Effector CD4-positive, alpha-beta T cell (primary cell): ENCODE measurements around the gene LPGAT1.

Source experiments
- DNase-seq: peaks from one replicate; pipeline ENCODE4 v3.0.0-alpha.2; 2020

Gene LPGAT1

DNA sequence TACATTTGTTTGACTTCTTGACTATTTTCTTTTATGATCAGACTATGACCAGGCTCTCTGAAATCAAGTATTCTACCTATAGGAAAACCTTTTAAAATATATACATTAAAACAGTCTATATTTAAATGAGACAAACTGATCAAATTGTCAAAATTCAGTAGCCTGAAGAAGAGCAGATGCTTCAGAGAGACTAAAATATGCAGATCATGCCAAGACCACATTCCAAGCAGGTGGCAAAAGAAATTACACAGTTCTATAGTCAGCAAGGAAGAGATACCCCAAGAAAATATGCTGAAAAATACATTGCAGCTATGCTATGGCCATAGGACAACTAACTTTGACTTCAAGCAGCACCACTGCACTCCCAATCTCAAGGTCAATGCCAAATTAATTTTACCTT, 3.5 kb downstream of the LPGAT1 start:
- no peak for DNase-seq

GRCh38 chr1:211825980-211826379, 4.6 kb downstream of the LPGAT1 start:
- DNase-seq = no peak

DNA sequence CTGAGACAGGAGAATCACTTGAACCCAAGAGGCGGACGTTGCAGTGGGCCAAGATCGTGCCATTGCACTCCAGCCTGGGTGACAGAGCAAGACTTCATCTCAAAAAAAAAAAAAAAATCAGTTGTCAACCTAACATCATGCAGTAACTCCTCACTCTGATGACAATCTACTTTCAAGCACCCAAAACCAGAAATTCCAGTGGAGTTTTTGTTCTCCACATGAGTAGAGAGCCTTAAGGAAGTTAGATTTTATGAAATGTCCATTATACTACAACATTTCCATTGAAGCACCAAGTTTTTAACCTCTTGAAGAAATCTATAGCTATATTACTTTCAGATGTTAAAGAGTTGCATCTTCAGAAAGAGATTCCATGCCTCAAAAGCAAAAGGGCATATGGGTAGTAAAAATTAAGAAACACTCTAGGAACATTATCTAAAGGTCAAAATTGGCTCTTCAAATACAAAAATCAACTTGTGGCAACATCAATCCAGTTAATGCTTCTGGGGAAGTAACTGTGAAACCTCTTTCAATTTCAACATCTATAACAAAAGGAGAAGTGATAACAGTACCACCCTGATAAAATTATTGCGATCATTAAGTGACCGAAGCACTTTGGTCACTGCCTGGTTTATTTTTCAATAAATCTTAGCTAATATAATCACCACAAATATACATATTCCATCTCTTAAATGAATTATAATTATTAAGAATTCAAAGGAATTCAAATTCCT, 7.7 kb downstream of the LPGAT1 start:
- DNase-seq = no peak

DNA sequence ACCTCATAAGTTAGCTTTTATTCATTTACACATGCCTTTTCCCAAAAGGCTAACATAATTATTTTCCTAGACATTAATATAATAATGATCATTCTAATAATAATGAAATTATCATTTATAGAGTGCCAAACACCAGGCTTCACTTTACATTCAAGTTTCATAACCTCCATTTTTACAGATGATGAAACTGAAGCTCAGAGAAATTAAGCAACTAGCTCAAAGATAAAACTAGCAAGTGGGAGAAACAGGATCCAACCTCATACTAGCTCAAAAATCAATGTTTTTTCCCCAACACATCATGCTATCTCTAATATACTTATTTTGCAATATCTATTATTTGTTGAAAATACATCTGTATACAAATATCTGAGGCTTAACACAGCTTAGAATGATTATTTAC, 14.0 kb downstream of the LPGAT1 start:
- DNase-seq = no peak

- no peak for DNase-seq
These were observed 16.2 kb downstream of the LPGAT1 start for GRCh38 chr1:211814313-211814712.

DNA sequence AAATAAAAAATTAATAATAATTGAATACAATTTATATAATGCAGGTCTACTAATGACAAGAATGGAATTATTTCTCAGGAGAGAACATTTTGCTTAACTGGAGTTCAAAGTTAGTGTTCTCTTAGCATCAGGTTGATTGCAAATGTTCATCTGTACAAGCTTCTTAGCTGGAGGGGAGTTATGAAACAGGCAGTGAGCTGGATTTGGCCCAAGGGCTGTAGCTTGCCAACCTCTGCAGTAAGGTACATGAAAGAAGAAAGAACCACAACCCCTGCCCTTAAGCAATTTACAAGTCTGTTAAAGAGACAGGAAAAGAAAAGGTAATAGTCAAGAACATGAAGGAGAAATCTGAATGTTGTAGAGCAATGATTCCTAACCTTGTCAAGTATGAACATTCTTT, 17.0 kb downstream of the LPGAT1 start:
- DNase-seq = no peak

GRCh38 chr1:211812584-211812983, 18.0 kb downstream of the LPGAT1 start:
- DNase-seq = no peak

DNA sequence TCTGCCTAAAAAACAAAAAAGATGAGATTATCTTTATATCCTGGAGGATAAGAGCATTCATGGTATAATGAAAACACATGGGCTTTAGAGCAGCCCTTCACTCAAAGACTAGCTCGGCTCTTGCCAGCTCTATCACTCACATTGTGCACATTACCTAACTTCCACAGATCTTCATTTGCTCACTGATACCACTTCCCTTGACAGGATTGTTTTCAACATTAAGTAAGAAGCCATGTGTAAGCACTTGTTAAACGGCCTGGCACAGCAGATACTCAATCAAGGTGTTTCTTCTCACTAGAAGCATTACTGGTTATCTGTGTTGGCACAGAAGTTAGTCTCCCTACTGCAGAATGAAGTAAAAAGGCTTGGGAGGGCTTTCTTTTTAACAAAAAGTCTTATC, 18.7 kb downstream of the LPGAT1 start:
- no peak for DNase-seq

- DNase-seq = no peak
These were observed 19.4 kb downstream of the LPGAT1 start for GRCh38 chr1:211811126-211811525.

DNA sequence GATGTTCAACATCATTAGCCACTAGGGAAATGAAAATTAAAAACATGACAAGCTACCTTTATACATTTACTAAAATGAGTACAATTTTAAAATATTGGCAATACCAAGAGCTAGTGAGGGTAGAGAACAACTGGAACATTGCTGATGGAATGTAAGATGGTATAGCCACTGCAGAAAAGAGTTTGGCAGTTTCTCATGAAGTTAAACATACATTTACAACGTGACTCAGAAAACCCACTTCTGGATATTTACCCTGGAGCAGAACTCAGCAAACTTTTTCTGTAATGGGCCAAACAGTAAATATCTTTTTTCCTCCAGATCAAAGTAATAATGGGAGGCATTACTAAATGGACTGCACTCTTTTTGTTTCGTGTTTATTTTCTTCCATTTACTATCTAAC, 22.1 kb downstream of the LPGAT1 start:
- no peak for DNase-seq

- no peak for DNase-seq
These were observed 25.6 kb downstream of the LPGAT1 start for GRCh38 chr1:211804915-211805314.

- DNase-seq = no peak
These were observed 29.5 kb downstream of the LPGAT1 start for GRCh38 chr1:211800925-211801607.

DNA sequence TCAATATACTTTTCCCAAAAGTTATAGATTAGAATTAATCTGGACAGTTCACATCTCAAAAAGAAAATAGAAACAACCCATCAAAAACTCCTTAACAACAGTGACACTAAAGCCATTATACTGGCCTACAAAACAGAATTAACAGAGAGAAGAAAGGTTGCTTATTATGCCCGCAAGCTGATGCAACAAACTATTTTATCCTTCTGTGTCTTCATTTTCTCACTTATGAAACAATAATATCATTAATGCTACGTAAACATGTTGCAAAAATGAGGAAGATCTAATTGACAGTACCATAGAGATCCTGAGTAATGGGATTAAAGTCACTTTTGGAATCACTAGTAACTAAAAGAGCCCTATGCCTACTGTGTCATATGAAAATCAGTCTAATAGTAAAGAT, 32.6 kb downstream of the LPGAT1 start:
- DNase-seq = no peak

DNA sequence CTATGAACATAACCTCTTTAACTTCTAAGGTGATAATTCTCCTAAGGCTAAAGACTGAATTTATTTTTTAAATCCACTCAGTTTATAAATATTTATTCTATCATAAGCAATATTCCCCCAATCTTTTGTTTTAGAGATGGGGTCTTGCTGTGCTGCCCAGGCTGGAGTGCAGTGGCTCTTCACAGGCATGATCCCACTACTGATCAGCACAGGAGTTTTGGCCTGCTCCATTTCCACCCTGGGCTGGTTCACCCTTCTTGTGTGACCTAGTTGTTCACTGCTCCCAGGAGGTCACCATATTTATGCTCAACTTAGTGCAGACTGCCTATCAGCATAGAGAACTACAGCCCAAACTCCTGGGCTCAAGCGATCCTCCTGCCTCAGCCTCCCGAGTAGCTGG, 38.6 kb downstream of the LPGAT1 start:
- DNase-seq = no peak

DNA sequence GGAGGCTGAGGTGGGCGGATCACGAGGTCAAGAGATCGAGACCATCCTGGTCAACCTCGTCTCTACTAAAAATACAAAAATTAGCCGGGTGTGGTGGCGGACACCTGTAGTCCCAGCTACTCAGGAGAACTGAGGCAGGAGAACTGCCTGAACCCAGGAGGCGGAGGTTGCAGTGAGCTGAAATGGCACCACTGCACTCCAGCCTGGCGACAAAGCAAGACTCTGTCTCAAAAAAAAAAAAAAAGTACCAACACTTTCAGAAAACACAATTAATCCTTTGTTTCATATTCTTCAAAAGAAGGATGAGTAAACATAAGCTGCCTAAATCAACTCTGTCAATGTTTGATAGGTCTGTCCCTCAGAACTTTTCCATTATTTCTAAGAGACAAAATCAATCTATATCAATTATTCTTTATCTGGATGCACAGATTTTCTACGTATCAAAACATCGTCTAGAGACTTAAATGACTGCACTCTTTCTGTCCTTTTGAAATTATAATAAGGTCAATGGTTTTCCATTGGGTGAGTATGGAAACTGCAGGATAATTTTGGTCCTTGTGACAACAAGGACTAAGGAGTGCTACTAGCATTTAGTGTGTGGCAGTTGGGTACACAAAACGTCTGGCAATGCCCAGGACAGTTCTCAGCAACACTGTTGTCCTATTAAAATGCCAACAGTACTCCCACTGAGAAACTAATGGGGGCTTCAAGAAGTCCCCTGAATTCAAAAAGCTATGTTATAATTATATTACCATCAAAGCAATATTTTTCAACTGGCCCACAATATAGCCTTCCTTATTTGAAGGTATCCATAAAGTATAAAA, 40.7 kb downstream of the LPGAT1 start:
- no peak for DNase-seq

GRCh38 chr1:211788626-211789025, 41.9 kb downstream of the LPGAT1 start:
- no peak for DNase-seq

DNA sequence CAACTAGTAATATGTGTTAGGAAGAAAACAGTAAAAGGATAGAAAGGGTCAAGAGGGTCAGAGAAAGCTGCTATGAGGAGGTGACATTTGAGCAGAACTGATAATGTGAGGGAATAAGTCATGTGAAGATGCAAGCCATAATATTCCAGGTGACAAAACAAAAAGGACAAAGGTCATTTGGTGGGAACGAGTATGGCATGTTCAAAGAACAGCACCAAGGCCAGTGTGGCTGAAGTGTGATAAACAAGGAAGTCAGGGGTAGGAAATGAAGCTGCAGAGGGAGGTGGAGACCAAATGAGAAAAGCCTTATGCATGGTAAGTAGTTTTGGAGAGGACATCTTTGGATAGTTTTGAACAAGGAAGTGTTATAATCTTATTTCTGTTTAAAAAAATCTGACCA, 46.7 kb downstream of the LPGAT1 start:
- DNase-seq = no peak

- no peak for DNase-seq
These were observed 47.3 kb downstream of the LPGAT1 start for GRCh38 chr1:211783266-211783665.

DNA sequence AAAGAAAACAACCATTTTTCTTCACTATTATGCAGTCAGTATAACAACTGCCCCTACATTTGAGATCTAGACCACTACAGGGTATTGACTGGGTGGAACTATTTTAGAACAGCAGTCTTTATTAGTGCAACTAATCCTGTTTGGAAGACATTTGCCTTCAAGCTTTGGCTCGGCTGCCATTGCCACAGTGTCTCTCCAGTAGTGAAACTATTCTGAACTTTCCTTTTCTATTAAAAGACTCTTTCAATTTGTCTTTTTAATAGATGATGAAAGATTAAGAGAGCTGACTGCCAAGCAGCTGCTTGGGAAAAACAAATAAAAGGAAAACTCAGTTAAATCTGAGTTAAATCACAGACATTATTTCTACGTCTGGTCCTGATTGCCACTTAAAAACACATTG, 49.3 kb downstream of the LPGAT1 start:
- no peak for DNase-seq

DNA sequence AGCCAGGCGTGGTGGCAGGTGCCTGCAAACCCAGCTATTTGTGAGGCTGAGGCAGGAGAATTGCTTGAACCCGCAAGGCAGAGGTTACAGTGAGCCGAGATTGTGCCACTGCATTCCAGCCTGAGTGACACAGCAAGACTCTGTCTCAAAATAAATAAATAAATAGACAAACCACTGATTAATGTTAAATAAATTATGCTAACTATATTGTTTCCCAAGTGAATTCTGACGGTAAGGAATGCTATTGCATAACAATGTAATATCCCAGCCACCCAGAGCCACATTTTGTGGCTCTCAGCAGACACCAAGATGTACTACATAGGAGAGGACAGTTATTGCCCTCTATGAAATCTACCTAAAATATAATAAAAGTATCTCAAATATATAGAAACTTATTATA, 55.4 kb downstream of the LPGAT1 start:
- DNase-seq = no peak

DNA sequence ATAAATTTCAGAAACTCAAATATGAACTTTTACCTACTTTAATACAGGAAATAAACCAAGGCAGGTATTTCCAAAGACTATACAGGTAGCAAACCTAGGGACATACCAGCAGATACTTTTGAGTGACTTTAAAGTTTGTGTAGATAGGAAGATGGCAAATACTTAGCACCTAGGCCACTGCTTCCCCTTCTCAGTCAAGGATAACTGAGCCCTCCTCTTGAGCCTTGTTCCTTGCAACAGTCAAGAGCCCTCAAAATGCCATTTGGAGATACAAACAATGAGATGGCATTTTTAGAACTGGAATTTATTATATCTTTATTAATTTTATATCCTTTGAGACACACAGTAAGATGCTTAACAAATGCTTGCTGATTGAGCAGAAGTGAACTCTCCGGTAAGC, 65.9 kb downstream of the LPGAT1 start:
- no peak for DNase-seq

- no peak for DNase-seq
These were observed 68.4 kb downstream of the LPGAT1 start for GRCh38 chr1:211762206-211762605.

- no peak for DNase-seq
These were observed 69.2 kb downstream of the LPGAT1 start for GRCh38 chr1:211761400-211761799.

DNA sequence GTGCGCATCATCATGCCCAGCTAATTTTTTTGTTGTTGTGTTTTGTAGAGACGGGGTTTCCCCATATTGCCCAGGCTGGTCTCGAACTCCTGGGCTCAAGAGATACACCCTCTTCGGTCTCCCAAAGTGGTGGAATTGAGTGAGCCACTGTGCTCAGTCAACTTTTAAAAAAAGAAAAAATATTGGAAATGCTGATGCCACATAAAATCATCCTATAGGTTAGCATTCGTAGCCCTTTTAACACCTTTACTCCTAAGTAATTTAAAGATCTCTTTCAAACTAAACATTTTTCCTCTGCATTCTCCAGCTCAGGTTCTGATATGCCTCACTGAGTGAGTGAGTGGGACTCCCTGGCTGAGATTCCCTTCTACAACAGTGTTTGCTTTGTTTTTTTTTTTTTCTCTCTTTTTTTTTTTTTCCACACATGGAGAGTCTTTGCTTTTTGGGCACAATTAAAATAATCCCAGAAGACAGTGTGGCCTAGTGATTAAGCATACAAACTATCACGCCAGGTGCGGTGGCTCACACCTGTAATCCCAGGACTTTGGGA, 74.0 kb downstream of the LPGAT1 start:
- DNase-seq = no peak
